Stimulated activated CD4-positive, alpha-beta T cell treated with anti-CD3 and anti-CD28 coated beads, Interleukin-1b, Interleukin-23, amount 100 ng/mL, for 1 hour (primary cell): ENCODE data around the gene LAIR1.
"Not testable (repeated sequence)": the region's sequence is repeated elsewhere in the genome, so short reads cannot be mapped to it uniquely, and the experiment has no call there.

ENCODE experiments used
- DNase-seq, 2 donors: peaks; one replicate each; pipeline ENCODE4 v3.0.0-alpha.2; 2020; ENCODE audit warnings: low read depth in 2 of 2

LAIR1 gene

GRCh38 chr19:54343868-54344267 is 20.9 kb downstream of the LAIR1 start:
- no peak for DNase-seq

GRCh38 chr19:54341295-54341694 is 23.4 kb downstream of the LAIR1 start:
- DNase-seq, result no peak

- no peak for DNase-seq
Measured at GRCh38 chr19:54339646-54340358, 24.9 kb downstream of the LAIR1 start.

GRCh38 chr19:54338521-54338920 is 26.2 kb downstream of the LAIR1 start:
- DNase-seq, result no peak

GRCh38 chr19:54337858-54338230 is 26.9 kb downstream of the LAIR1 start:
- no peak for DNase-seq

GRCh38 chr19:54336893-54337857 is 27.6 kb downstream of the LAIR1 start:
- no peak for DNase-seq

GRCh38 chr19:54335979-54336892 is 28.5 kb downstream of the LAIR1 start:
- no peak for DNase-seq

GRCh38 chr19:54335164-54335563 is 29.6 kb downstream of the LAIR1 start:
- DNase-seq, result no peak

- DNase-seq, result no peak
Measured at GRCh38 chr19:54333586-54334298, 31.0 kb downstream of the LAIR1 start.

- no peak for DNase-seq
Measured at GRCh38 chr19:54332149-54332548, 32.6 kb downstream of the LAIR1 start.

GRCh38 chr19:54331626-54332025 is 33.1 kb downstream of the LAIR1 start:
- DNase-seq, result no peak

- no peak for DNase-seq
Measured at GRCh38 chr19:54329476-54330165, 35.1 kb downstream of the LAIR1 start.

GRCh38 chr19:54328781-54329180 is 36.0 kb downstream of the LAIR1 start:
- DNase-seq, result not testable (repeated sequence)

- DNase-seq, result no peak
Measured at GRCh38 chr19:54325631-54326030, 39.1 kb downstream of the LAIR1 start.

GRCh38 chr19:54325194-54325621 is 39.5 kb downstream of the LAIR1 start:
- DNase-seq, result peak in 1 of 2 donors; percentile 27

GRCh38 chr19:54324071-54324470 is 40.7 kb downstream of the LAIR1 start:
- no peak for DNase-seq

- not testable (repeated sequence) for DNase-seq
Measured at GRCh38 chr19:54322934-54323333, 41.8 kb downstream of the LAIR1 start.

GRCh38 chr19:54322295-54322694 is 42.4 kb downstream of the LAIR1 start:
- DNase-seq, result not testable (repeated sequence)

- DNase-seq, result no peak
Measured at GRCh38 chr19:54319892-54320670, 44.6 kb downstream of the LAIR1 start.

GRCh38 chr19:54319049-54319448 is 45.7 kb downstream of the LAIR1 start:
- no peak for DNase-seq
